A549 (cell line): ENCODE data around the gene SUGCT.

ENCODE experiments used
- EP300 ChIP-seq, 2 experiments: fragments of >200 bp; sonication (Bioruptor Twin); formaldehyde crosslinking; IDR thresholded peaks; 2 replicates in 1 of 2; 3 replicates in 1 of 2; pipeline ENCODE4 v1.6.1; 2016 to 2017
- MAFK ChIP-seq: fragments of 450-650 bp; IDR thresholded peaks from 2 replicates; pipeline ENCODE4 v1.6.1; 2014; ENCODE audit not compliant: partially characterized antibody
- RAD21 ChIP-seq, 2 experiments: fragments of >200 bp in 1 of 2; sonication (Bioruptor Twin) in 1 of 2; formaldehyde crosslinking in 1 of 2; IDR thresholded peaks in 1 of 2; conservative IDR thresholded peaks in 1 of 2; 2 replicates in 1 of 2; 3 replicates in 1 of 2; pipeline ENCODE4 v1.6.1; 2012 to 2018; ENCODE audit warnings: inconsistent platforms in 1 of 2
- ZFP36 ChIP-seq: fragments of 450-650 bp; IDR thresholded peaks from 2 replicates; pipeline ENCODE4 v1.6.1; 2014; ENCODE audit warnings: borderline replicate concordance; ENCODE audit not compliant: partially characterized antibody
- ZSCAN20 ChIP-seq: fragments of 250-450 bp; sonication (Bioruptor Pico); IDR thresholded peaks from 2 replicates; pipeline ENCODE4 v1.8.0; 2022; ENCODE audit warnings: mild to moderate bottlenecking, moderate library complexity

- no peak for TF ChIP-seq ZSCAN20
- TF ChIP-seq ZFP36: no peak
- TF ChIP-seq RAD21 (conservative IDR thresholded peaks at IDR 0.05 in 1 of 2, IDR thresholded peaks at IDR 0.05 in 1 of 2): no peak
- no peak for TF ChIP-seq MAFK
- TF ChIP-seq EP300 (IDR thresholded peaks at IDR 0.05): no peak
Observed at GRCh38 chr7:40641701-40642100, 506.9 kb downstream of the SUGCT start.
